Esophagus muscularis mucosa (tissue), 4 donors: Measurements from ENCODE around the gene EPHB1. TPM values are rescaled to one million over a fixed set of nuclear protein-coding genes. Genes with fewer than 3 reads are reported as not detected.

ENCODE experiments used
- DNase-seq: peaks from one replicate; pipeline ENCODE4 v3.0.0-alpha.2; 2017; ENCODE audit errors: extremely low spot score
- H3K27ac ChIP-seq, 4 donors: fragments of 200-600 bp; sonication (generic); replicated peaks in 1 of 4; 1 replicate in 3 of 4; 2 replicates in 1 of 4; pipeline ENCODE4 v1.5.1; 2016 to 2019; ENCODE audit warnings: mild to moderate bottlenecking in 1 of 4
- H3K27me3 ChIP-seq, 4 donors: fragments of 200-600 bp; sonication (generic); one replicate each; pipeline versions ENCODE4 v1.5.1 to v1.6.0; 2016 to 2019
- H3K36me3 ChIP-seq, 4 donors: fragments of 200-600 bp; sonication (generic); one replicate each; pipeline ENCODE4 v1.5.1; 2016 to 2019
- H3K4me1 ChIP-seq, 4 donors: fragments of 200-600 bp; sonication (generic); one replicate each; pipeline ENCODE4 v1.5.1; 2016 to 2019
- H3K4me3 ChIP-seq, 4 donors: fragments of 200-600 bp; sonication (generic); 1 replicate in 2 of 4; 2 replicates in 2 of 4; pipeline ENCODE4 v1.5.1; 2016 to 2019; ENCODE audit warnings: mild to moderate bottlenecking in 4 of 4, moderate library complexity in 1 of 4
- H3K9me3 ChIP-seq, 4 donors: fragments of 200-600 bp; sonication (generic); 1 replicate in 3 of 4; 2 replicates in 1 of 4; pipeline ENCODE4 v1.5.1; 2016 to 2019
- EP300 ChIP-seq: sonication (generic); formaldehyde crosslinking; IDR thresholded peaks from one replicate; pipeline ENCODE4 v1.6.1; 2017; ENCODE audit warnings: antibody characterized with exemption
- POLR2A ChIP-seq: fragments of 450-650 bp; IDR thresholded peaks from one replicate; pipeline ENCODE4 v1.6.1; 2017; ENCODE audit warnings: antibody characterized with exemption, moderate library complexity, mild to moderate bottlenecking, low read depth
- POLR2AphosphoS5 ChIP-seq, 2 donors: sonication (generic); formaldehyde crosslinking; IDR thresholded peaks; one replicate each; pipeline ENCODE4 v1.6.1; 2017; ENCODE audit warnings: antibody characterized with exemption in 2 of 2
- WGBS: methylation state at CpG from one replicate; pipeline ENCODE4 v1.1.5; 2018; 5-methylcytosine and 5-hydroxymethylcytosine counted together
- intact Hi-C: fragments of 100-400 bp; cut with DNase I; formaldehyde crosslinking; loops from one replicate; pipeline ENCODE4 v1.15.1; 2023
- total RNA-seq, 4 donors: library from RNA; depleted of rRNA; stranded (reverse); fragments of >200 nt; gene quantifications; one replicate each; pipeline versions ENCODE4 v1.1.0 to v1.2.1, GENCODE V29; 2016
- TF ChIP-seq, protein P1 (sequence below), 3 experiments: fragments of 200-600 bp in 2 of 3; fragments of 450-650 bp in 1 of 3; sonication (generic) in 2 of 3; IDR thresholded peaks; one replicate each; pipeline ENCODE4 v1.5.1; 2017 to 2019; ENCODE audit warnings: antibody characterized with exemption in 3 of 3, mild to moderate bottlenecking in 2 of 3, moderate library complexity in 1 of 3

Gene EPHB1
- total RNA-seq, 4 donors from 2014 or later, result under 0.01 to 6.1 (median 2.8) TPM

DNA sequence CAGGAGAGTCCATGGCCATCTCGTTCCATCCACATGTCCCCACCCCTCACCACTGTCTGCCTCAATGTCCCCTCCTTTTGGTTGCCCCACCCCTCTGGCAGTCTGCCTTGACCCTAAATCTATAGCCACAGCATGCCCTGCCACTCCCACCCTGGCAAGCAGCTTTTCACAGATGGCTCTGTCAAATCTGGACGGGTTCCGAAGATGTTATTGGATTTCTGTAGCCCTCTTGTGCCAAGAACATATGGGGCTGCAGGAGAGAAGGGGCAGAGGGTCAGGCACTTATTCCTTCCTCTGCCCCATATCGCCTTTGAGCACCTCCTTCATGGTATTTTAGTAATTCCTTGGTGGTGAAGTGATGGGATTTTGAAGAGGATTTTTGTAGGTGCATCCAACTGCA lies 57.1 kb downstream of the EPHB1 start:
- no peaks in the 10 kb centered on the region for H3K27me3 ChIP-seq
- TF ChIP-seq, protein P1, sequence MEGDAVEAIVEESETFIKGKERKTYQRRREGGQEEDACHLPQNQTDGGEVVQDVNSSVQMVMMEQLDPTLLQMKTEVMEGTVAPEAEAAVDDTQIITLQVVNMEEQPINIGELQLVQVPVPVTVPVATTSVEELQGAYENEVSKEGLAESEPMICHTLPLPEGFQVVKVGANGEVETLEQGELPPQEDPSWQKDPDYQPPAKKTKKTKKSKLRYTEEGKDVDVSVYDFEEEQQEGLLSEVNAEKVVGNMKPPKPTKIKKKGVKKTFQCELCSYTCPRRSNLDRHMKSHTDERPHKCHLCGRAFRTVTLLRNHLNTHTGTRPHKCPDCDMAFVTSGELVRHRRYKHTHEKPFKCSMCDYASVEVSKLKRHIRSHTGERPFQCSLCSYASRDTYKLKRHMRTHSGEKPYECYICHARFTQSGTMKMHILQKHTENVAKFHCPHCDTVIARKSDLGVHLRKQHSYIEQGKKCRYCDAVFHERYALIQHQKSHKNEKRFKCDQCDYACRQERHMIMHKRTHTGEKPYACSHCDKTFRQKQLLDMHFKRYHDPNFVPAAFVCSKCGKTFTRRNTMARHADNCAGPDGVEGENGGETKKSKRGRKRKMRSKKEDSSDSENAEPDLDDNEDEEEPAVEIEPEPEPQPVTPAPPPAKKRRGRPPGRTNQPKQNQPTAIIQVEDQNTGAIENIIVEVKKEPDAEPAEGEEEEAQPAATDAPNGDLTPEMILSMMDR (IDR thresholded peaks at IDR 0.05), result no peak
- no peak for TF ChIP-seq POLR2AphosphoS5 (IDR thresholded peaks at IDR 0.05)
- no peak for TF ChIP-seq POLR2A
- TF ChIP-seq EP300, result no peak
- DNase-seq, result no peak
- intact Hi-C loops, result no loop called here
- H3K27ac ChIP-seq, result no peak overlapping the region
- WGBS, result 64% methylated on average over 4 of the region's 4 CpGs
- H3K4me1 ChIP-seq, result peaks cover 0 to 12% (median 6%) of the 10 kb centered on the region in 4 donors
- no peak overlapping the region for H3K4me3 ChIP-seq
- no peaks in the 10 kb centered on the region for H3K36me3 ChIP-seq
- no peaks in the 10 kb centered on the region for H3K9me3 ChIP-seq

DNA sequence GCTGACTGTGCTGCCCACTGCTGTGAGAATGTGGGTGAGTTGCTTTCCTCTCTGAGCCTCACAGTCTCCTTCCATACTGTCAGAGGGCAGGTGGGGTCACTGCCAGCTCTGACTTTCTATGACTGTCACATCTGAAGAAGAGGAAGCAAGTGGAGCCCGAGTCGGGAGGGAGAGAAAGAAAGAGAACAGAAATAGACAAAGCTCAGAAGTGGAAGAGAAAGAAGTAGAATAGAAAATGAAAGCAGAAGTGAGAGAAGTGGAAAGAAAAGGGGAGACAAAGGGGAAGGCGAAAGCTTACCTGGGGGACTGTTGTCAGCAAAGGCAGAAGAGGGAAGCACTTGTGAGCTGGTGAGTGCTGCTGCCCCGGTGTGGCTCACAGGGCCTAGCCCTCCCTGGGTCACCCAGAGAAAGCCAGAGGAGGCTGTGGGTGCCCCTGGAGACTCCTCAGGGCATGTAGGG lies 57.9 kb downstream of the EPHB1 start:
- no peak for DNase-seq
- Histone ChIP-seq H3K36me3 (no peaks in the 10 kb centered on the region), H3K27me3 (no peaks in the 10 kb centered on the region), H3K27ac (no peak overlapping the region), H3K4me1 (peaks cover 0 to 12% (median 4%) of the 10 kb centered on the region in 4 donors), H3K4me3 (no peak overlapping the region), H3K9me3 (no peaks in the 10 kb centered on the region)
- intact Hi-C loops, result no loop called here
- WGBS, result 67% methylated on average over 4 of the region's 4 CpGs
- TF ChIP-seq POLR2AphosphoS5 (IDR thresholded peaks at IDR 0.05) (no peak), EP300 (no peak), POLR2A (no peak)
- TF ChIP-seq, protein P1 (IDR thresholded peaks at IDR 0.05), result no peak

DNA sequence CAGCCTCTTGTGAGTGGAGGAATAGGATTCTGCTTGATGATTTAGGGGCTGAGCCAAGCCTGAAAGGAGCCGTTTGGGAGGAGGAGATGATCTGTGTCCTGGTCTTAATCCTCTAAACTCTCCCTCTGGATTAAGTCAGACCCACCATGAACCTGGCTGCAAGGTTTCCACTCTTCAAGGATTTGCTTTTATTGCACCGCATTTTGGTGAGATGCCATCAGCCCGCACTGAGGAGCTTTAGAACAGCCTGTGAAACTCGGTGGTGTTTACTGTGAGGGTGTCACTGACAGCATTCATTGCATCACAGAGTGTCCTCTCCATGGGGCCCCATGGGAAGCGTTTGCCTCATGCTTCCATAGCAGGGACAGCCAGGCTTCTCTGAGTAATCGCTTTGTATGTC lies 59.2 kb downstream of the EPHB1 start:
- H3K27ac ChIP-seq, result no peak overlapping the region
- no peaks in the 10 kb centered on the region for H3K36me3 ChIP-seq
- no peaks in the 10 kb centered on the region for H3K9me3 ChIP-seq
- intact Hi-C loops, result no loop called here
- 81% methylated on average over 4 of the region's 6 CpGs for WGBS
- no peak overlapping the region for H3K4me3 ChIP-seq
- DNase-seq, result no peak
- peaks cover 0 to 12% (median 4%) of the 10 kb centered on the region in 4 donors for H3K4me1 ChIP-seq
- H3K27me3 ChIP-seq, result no peaks in the 10 kb centered on the region
- TF ChIP-seq, protein P1 (IDR thresholded peaks at IDR 0.05), result no peak
- TF ChIP-seq POLR2A (no peak), EP300 (no peak)

DNA sequence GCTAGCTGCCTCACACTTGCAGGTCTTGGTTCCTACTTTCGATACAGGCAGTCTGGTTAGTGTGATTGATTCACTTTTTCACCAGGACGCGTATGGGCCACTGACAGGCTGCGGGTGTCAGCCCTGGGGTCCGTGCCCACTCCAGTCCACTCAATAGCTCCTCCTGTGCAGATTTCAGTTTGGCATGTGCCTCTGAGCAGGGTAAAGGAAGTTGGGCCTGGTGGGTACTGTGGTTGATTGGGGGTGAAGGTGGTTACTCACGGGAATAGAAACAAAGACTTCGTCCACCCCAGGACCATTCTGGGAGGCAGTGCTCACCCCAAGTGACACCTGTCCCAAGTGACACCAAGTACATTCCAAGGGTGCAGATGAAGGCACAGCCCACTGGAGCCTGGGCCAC lies 62.3 kb downstream of the EPHB1 start:
- H3K4me1 ChIP-seq, result no peaks in the 10 kb centered on the region
- intact Hi-C loops, result no loop called here
- no peak for DNase-seq
- no peak overlapping the region for H3K4me3 ChIP-seq
- no peaks in the 10 kb centered on the region for H3K9me3 ChIP-seq
- TF ChIP-seq POLR2AphosphoS5 (IDR thresholded peaks at IDR 0.05) (no peak), EP300 (no peak), POLR2A (no peak)
- TF ChIP-seq, protein P1 (IDR thresholded peaks at IDR 0.05), result no peak
- H3K27ac ChIP-seq, result no peak overlapping the region
- no peaks in the 10 kb centered on the region for H3K27me3 ChIP-seq
- H3K36me3 ChIP-seq, result no peaks in the 10 kb centered on the region
- WGBS, result 85% methylated on average over 7 of the region's 7 CpGs

DNA sequence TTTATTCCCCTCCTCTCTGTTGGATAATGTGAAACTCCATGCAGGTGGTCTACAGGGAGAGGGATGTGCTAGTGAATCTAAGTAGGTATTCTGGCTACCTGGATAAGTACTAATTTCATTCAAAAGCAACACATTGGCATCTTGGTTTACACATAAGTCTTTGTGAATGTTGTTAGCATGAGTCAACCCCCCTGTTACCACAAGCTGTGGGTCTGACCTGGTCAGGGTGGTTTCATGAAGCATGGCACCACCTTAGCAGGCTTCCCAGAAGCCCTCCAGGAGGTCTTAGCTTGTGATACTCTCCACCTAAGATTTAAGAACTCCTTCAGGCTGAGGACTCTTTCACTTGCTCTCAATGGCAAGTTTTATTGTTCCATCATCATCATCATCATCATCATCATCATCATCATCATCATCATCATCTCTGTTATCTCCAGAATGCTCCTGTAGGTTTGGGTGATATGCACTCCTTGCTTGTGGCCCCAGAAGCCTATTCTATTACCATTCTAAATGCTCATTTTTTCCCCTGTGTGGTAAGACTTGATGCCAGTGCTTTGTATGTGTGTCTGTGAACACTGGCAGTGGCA lies 62.8 kb downstream of the EPHB1 start:
- no peak overlapping the region for H3K27ac ChIP-seq
- intact Hi-C loops, result no loop called here
- no peak overlapping the region for H3K4me3 ChIP-seq
- TF ChIP-seq POLR2AphosphoS5 (IDR thresholded peaks at IDR 0.05), result no peak
- no peak for TF ChIP-seq EP300
- TF ChIP-seq, protein P1 (IDR thresholded peaks at IDR 0.05), result no peak
- TF ChIP-seq POLR2A, result no peak
- H3K36me3 ChIP-seq, result no peaks in the 10 kb centered on the region
- no peaks in the 10 kb centered on the region for H3K27me3 ChIP-seq
- H3K4me1 ChIP-seq, result no peaks in the 10 kb centered on the region
- DNase-seq, result no peak
- H3K9me3 ChIP-seq, result no peaks in the 10 kb centered on the region
